Hematopoietic multipotent progenitor cell treated with erythropoietin and hydrocortisone succinate and interleukin-3 and kit ligand, for 15 days (in vitro differentiated cells): Measurements from ENCODE around the gene NEK7.
"Not testable (repeated sequence)": the region's sequence is repeated elsewhere in the genome, so short reads cannot be mapped to it uniquely, and the experiment has no call there.

Experiments used
- DNase-seq: peaks from one replicate; pipeline ENCODE4 v3.0.0-alpha.2; 2015; ENCODE audit warnings: low spot score

Gene NEK7

GRCh38 chr1:198290089-198290683 is 133.4 kb downstream of the NEK7 start:
- DNase-seq: no peak

GRCh38 chr1:198291036-198291435 is 134.2 kb downstream of the NEK7 start:
- no peak for DNase-seq

GRCh38 chr1:198291924-198292323 is 135.1 kb downstream of the NEK7 start:
- DNase-seq: no peak

- no peak for DNase-seq
These were observed 138.4 kb downstream of the NEK7 start for GRCh38 chr1:198295225-198295624.

- DNase-seq: no peak
These were observed 139.2 kb downstream of the NEK7 start for GRCh38 chr1:198295971-198296370.

GRCh38 chr1:198297281-198297680 is 140.5 kb downstream of the NEK7 start:
- no peak for DNase-seq

- DNase-seq: no peak
These were observed 141.8 kb downstream of the NEK7 start for GRCh38 chr1:198298640-198299039.

GRCh38 chr1:198300451-198300850 is 143.7 kb downstream of the NEK7 start:
- DNase-seq: no peak

GRCh38 chr1:198304431-198304830 is 147.6 kb downstream of the NEK7 start:
- DNase-seq: no peak

- DNase-seq: not testable (repeated sequence)
These were observed 158.0 kb downstream of the NEK7 start for GRCh38 chr1:198314817-198315216.

- not testable (repeated sequence) for DNase-seq
These were observed 158.5 kb downstream of the NEK7 start for GRCh38 chr1:198315331-198315730.

- DNase-seq: no peak
These were observed 159.8 kb downstream of the NEK7 start for GRCh38 chr1:198316546-198317100.

- no peak for DNase-seq
These were observed 161.3 kb downstream of the NEK7 start for GRCh38 chr1:198318085-198318484.

- DNase-seq: no peak
These were observed 164.0 kb downstream of the NEK7 start for GRCh38 chr1:198320759-198321158.

- no peak for DNase-seq
These were observed 169.4 kb downstream of the NEK7 start for GRCh38 chr1:198326232-198326631.

GRCh38 chr1:198326915-198327314 is 170.1 kb downstream of the NEK7 start:
- DNase-seq: no peak

GRCh38 chr1:198328458-198329032 is 171.7 kb downstream of the NEK7 start:
- no peak for DNase-seq

- DNase-seq: no peak
These were observed 174.3 kb downstream of the NEK7 start for GRCh38 chr1:198330982-198331615.

- no peak for DNase-seq
These were observed 176.9 kb downstream of the NEK7 start for GRCh38 chr1:198333744-198334143.

GRCh38 chr1:198335663-198336062 is 178.9 kb downstream of the NEK7 start:
- no peak for DNase-seq

GRCh38 chr1:198337886-198338285 is 181.1 kb downstream of the NEK7 start:
- DNase-seq: no peak

GRCh38 chr1:198340139-198340538 is 183.3 kb downstream of the NEK7 start:
- no peak for DNase-seq

GRCh38 chr1:198346178-198346577 is 189.4 kb downstream of the NEK7 start:
- DNase-seq: no peak
